HepG2 (cell line): ENCODE results near the gene JPH3. TPM values are rescaled to one million over a fixed set of nuclear protein-coding genes. Genes with fewer than 3 reads are reported as not detected.

Experiments
- ATAC-seq: fragments of 200-7000 bp; cut with Tn5 transposase; 3 replicates; pipeline ENCODE4 v1.9.1; 2020; ENCODE audit warnings: mild to moderate bottlenecking, moderate library complexity
- BruUV-seq: library from RNA; stranded (reverse); fragments of 400-500 nt; replicated peaks from 2 replicates; lab custom pipeline; 2021; lab: Mats Ljungman, UMichigan
- CTCF ChIA-PET: fragments of 300-600 bp; formaldehyde crosslinking; extraction: SDS; loops from one replicate; lab custom pipeline; 2021; ENCODE audit warnings: low total read pairs, inconsistent platforms, low intra/inter-chr PET ratio; lab: Yijun Ruan, JAX
- POLR2A ChIA-PET: fragments of 350-600 bp; sonication (Branson Sonifier 250); formaldehyde crosslinking; loops from one replicate; lab custom pipeline; 2020; ENCODE audit warnings: antibody characterized with exemption, inconsistent platforms; lab: Yijun Ruan, JAX
- DNase-seq: peaks from one replicate; pipeline ENCODE4 v3.0.0-alpha.2; 2015; ENCODE audit warnings: low spot score
- FAIRE-seq: peaks from 3 replicates; lab custom pipeline; 2011; peaks lifted over from hg19 to GRCh38; lab: Jason Lieb, UNC
- H2AFZ ChIP-seq: one replicate; pipeline ENCODE4 v1.6.1; 2011; ENCODE audit warnings: low read length, inconsistent platforms
- H3K27ac ChIP-seq: fragments of 300-600 bp; 3 replicates; pipeline ENCODE4 v1.8.0; 2011; ENCODE audit warnings: mixed run types, mild to moderate bottlenecking, mixed read lengths, low read length, inconsistent platforms; ENCODE audit not compliant: insufficient read depth; ENCODE audit errors: extremely low read length
- H3K27me3 ChIP-seq, 2 experiments: fragments of 200-600 bp in 1 of 2; 2 replicates in 1 of 2; 3 replicates in 1 of 2; pipeline versions ENCODE4 v1.6.0 to v1.8.0; 2011; ENCODE audit warnings: low read length in 2 of 2, mild to moderate bottlenecking in 2 of 2, moderate library complexity in 2 of 2, inconsistent platforms in 1 of 2; ENCODE audit not compliant: insufficient read depth in 2 of 2, control insufficient read depth in 1 of 2
- H3K36me3 ChIP-seq, 2 experiments: fragments of 200-600 bp in 1 of 2; replicated peaks in 1 of 2; 2 replicates in 1 of 2; 3 replicates in 1 of 2; pipeline versions ENCODE4 v1.5.1 to v1.8.0; 2011; ENCODE audit warnings: low read length in 2 of 2, inconsistent platforms in 1 of 2; ENCODE audit not compliant: insufficient read depth in 2 of 2, control insufficient read depth in 1 of 2
- H3K4me1 ChIP-seq: 2 replicates; pipeline ENCODE4 v1.5.1; 2012; ENCODE audit warnings: low read length, inconsistent platforms; ENCODE audit not compliant: insufficient read depth
- H3K4me2 ChIP-seq: 2 replicates; pipeline ENCODE4 v1.6.0; 2011; ENCODE audit warnings: low read depth, low read length, inconsistent platforms
- H3K4me3 ChIP-seq, 3 experiments: fragments of 200-600 bp in 1 of 3; sonication (generic), shearing (Covaris generic) in 1 of 3; replicated peaks in 1 of 3; 2 replicates each; pipeline ENCODE4 v1.5.1; 2011 to 2016; ENCODE audit warnings: low read length in 3 of 3, inconsistent platforms in 2 of 3, low read depth in 2 of 3, mild to moderate bottlenecking in 2 of 3, control low read depth in 1 of 3, mixed read lengths in 1 of 3; ENCODE audit not compliant: insufficient read depth in 1 of 3
- H3K79me2 ChIP-seq: one replicate; pipeline ENCODE4 v1.6.1; 2011; ENCODE audit warnings: low read length, inconsistent platforms; ENCODE audit not compliant: insufficient read depth
- H3K9ac ChIP-seq: 2 replicates; pipeline ENCODE4 v1.6.0; 2011; ENCODE audit warnings: mild to moderate bottlenecking, low read depth, low read length, inconsistent platforms; ENCODE audit not compliant: insufficient read depth
- H3K9me3 ChIP-seq: 2 replicates; pipeline ENCODE4 v1.5.1; 2012; ENCODE audit warnings: mild to moderate bottlenecking, low read length
- H4K20me1 ChIP-seq: 2 replicates; pipeline ENCODE4 v1.6.0; 2011; ENCODE audit warnings: inconsistent platforms, mild to moderate bottlenecking, low read length, moderate library complexity; ENCODE audit not compliant: insufficient read depth
- AGO2 ChIP-seq: fragments of 200-400 bp; formaldehyde crosslinking; optimal IDR thresholded peaks from 2 replicates; pipeline ENCODE3; 2017; ENCODE audit warnings: mild to moderate bottlenecking, low read depth, low read length, moderate library complexity
- MBNL3 ChIP-seq: fragments of 250-450 bp; sonication (Bioruptor Pico); conservative IDR thresholded peaks from 2 replicates; pipeline ENCODE4 v1.8.0; 2022; ENCODE audit warnings: mild to moderate bottlenecking, inconsistent platforms
- POLR2AphosphoS5 ChIP-seq: IDR thresholded peaks from 2 replicates; pipeline ENCODE4 v1.6.1; 2012; ENCODE audit warnings: low read depth, low read length
- RBM22 ChIP-seq: fragments of 200-400 bp; formaldehyde crosslinking; optimal IDR thresholded peaks from 2 replicates; pipeline ENCODE3; 2017; ENCODE audit warnings: mild to moderate bottlenecking, low read length, moderate library complexity
- SCMH1 ChIP-seq: sonication (generic); formaldehyde crosslinking; IDR thresholded peaks from 2 replicates; pipeline ENCODE4 v1.9.0; 2021; ENCODE audit warnings: missing genetic modification reagents, mild to moderate bottlenecking, borderline replicate concordance
- ZNF468 ChIP-seq: sonication (generic); formaldehyde crosslinking; IDR thresholded peaks from 2 replicates; pipeline ENCODE4 v1.8.0; 2022; ENCODE audit warnings: mild to moderate bottlenecking, moderate library complexity, missing genetic modification reagents
- WGBS: methylation state at CpG from one replicate; pipeline ENCODE4 v1.1.6; 2017; ENCODE audit warnings: low lambda C conversion rate; 5-methylcytosine and 5-hydroxymethylcytosine counted together
- in situ Hi-C: cut with HindIII; loops from 2 replicates; pipeline ENCODE4 v1.10.0; 2017; ENCODE audit warnings: low pct_unique_long_range_greater_than_20kb; ENCODE audit not compliant: extremely low pct_ligation_motif_present
- intact Hi-C: fragments of 100-400 bp; cut with micrococcal nuclease; formaldehyde crosslinking; loops from one replicate; pipeline ENCODE4 v1.10.0; 2022; ENCODE audit not compliant: unreplicated experiment
- polyA plus RNA-seq, 8 experiments: library from polyadenylated mRNA; depleted of rRNA in 3 of 8; stranded (reverse) in 7 of 8; unstranded in 1 of 8; fragments of >200 nt; fragmentation: Illumina TruSeq in 4 of 8; extraction: Trizol in 4 of 8; gene quantifications; 2 replicates each; pipeline versions ENCODE4 v1.2.1 to v1.2.3, GENCODE V29; 2011 to 2016; ENCODE audit warnings: low read depth in 4 of 8, missing spikeins in 1 of 8, mixed read lengths in 1 of 8; ENCODE audit not compliant: insufficient read depth in 1 of 8
- total RNA-seq, 5 experiments: library from RNA; depleted of rRNA; stranded (reverse); fragments of >200 nt; fragmentation: Illumina TruSeq; extraction: Trizol; gene quantifications; 2 replicates each; pipeline ENCODE4 v1.2.3, GENCODE V29; 2016; ENCODE audit warnings: low read depth in 1 of 5
- TF ChIP-seq, protein P1 (sequence below): sonication (generic); formaldehyde crosslinking; conservative IDR thresholded peaks from 2 replicates; pipeline ENCODE4 v1.4.0; 2020; ENCODE audit warnings: missing genetic modification reagents
- TF ChIP-seq, protein P2 (sequence below): fragments of 450-650 bp; IDR thresholded peaks from 2 replicates; pipeline ENCODE4 v1.6.1; 2016
- TF ChIP-seq, protein P3 (sequence below): IDR thresholded peaks from 2 replicates; pipeline ENCODE4 v1.6.1; 2016; ENCODE audit warnings: missing genetic modification reagents, missing compliant biosample characterization

JPH3 gene
- total and polyA plus RNA-seq, 2 of the 13 experiments (the other 11 are each of a cell fraction or from before 2014, with no cell fraction given): not detected

DNA sequence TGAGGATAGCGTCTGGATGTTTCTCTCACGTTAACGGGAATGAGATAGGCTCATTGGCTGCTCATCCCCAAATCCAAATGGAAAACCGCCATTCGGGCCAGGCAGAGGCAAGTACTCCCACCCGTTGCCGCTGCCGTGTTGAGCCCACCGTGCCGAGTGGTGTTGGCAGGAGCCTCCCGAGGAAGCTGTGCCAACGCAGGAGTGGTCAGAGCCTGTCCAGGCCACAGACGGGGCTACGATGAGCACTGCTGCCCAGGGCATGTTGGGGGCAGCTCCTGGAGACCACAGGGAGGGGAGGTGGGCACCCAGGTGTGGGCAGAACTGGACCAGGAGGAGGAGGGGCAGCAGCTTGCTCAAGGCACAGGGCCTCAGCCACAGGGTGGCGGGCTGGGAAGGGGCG, 91.5 kb downstream of the JPH3 start:
- in situ Hi-C loops (no loop called here), intact Hi-C loops (no loop called here)
- Histone ChIP-seq H3K9ac (no peak overlapping the region), H3K79me2 (no peaks in the 10 kb centered on the region), H3K27me3 (peaks cover 6 to 35% of the 10 kb centered on the region in 2 experiments), H3K4me1 (no peaks in the 10 kb centered on the region), H3K4me2 (no peak overlapping the region), H3K9me3 (no peaks in the 10 kb centered on the region), H3K4me3 (no peak overlapping the region), H4K20me1 (peaks cover under 1% of the 10 kb centered on the region; the same call in 1 of the 2 replicates), H3K27ac (no peak overlapping the region), H3K36me3 (peaks cover 13 to 16% of the 10 kb centered on the region in 2 experiments), H2AFZ (no peak overlapping the region)
- DNase-seq: no peak
- CTCF ChIA-PET: no interaction called here
- 98% methylated on average over 14 of the region's 16 CpGs for WGBS
- TF ChIP-seq ZNF468 (CRISPR knock-in tag) (no peak), SCMH1 (CRISPR knock-in tag) (no peak), MBNL3 (CRISPR knock-in tag) (no peak), POLR2AphosphoS5 (no peak), RBM22 (peak; percentile 54), AGO2 (peak; percentile 82)
- TF ChIP-seq, protein P1, sequence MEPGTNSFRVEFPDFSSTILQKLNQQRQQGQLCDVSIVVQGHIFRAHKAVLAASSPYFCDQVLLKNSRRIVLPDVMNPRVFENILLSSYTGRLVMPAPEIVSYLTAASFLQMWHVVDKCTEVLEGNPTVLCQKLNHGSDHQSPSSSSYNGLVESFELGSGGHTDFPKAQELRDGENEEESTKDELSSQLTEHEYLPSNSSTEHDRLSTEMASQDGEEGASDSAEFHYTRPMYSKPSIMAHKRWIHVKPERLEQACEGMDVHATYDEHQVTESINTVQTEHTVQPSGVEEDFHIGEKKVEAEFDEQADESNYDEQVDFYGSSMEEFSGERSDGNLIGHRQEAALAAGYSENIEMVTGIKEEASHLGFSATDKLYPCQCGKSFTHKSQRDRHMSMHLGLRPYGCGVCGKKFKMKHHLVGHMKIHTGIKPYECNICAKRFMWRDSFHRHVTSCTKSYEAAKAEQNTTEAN (CRISPR knock-in tag): no peak
- TF ChIP-seq, protein P2, sequence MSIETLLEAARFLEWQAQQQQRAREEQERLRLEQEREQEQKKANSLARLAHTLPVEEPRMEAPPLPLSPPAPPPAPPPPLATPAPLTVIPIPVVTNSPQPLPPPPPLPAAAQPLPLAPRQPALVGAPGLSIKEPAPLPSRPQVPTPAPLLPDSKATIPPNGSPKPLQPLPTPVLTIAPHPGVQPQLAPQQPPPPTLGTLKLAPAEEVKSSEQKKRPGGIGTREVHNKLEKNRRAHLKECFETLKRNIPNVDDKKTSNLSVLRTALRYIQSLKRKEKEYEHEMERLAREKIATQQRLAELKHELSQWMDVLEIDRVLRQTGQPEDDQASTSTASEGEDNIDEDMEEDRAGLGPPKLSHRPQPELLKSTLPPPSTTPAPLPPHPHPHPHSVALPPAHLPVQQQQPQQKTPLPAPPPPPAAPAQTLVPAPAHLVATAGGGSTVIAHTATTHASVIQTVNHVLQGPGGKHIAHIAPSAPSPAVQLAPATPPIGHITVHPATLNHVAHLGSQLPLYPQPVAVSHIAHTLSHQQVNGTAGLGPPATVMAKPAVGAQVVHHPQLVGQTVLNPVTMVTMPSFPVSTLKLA: no peak
- TF ChIP-seq, protein P3, sequence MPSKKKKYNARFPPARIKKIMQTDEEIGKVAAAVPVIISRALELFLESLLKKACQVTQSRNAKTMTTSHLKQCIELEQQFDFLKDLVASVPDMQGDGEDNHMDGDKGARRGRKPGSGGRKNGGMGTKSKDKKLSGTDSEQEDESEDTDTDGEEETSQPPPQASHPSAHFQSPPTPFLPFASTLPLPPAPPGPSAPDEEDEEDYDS (CRISPR knock-in tag): no peak
- ATAC-seq: no peak
- POLR2A ChIA-PET: no interaction called here
- no peak for FAIRE-seq
- no TSS peak for BruUV-seq
